ENCODE results near the gene DOCK9. TPM values are rescaled to one million over a fixed set of nuclear protein-coding genes. Genes with fewer than 3 reads are reported as not detected.
A peak's percentile ranks its signal among the peaks of the same experiment; 100 is the strongest.

The DOCK9 gene
- total RNA-seq, 2 experiments from 2014 or later, result 33.4 to 36.9 TPM

GRCh38 chr13:99015606-99016490, 38.0 kb upstream of the DOCK9 start:
- CTCF ChIA-PET, result interaction anchor here (0.6 to 1.9 kb wide), 3 partner anchors 13 to 146 kb away, joined by 3 to 4 read pairs (median 4); no protein-coding TSS in a partner anchor
- POLR2A ChIA-PET, result no interaction called here
- Mint-ChIP-seq H3K36me3 (ENCODE audit: low read depth) (peaks cover 3% of the 10 kb centered on the region), H3K27ac (no peak overlapping the region), H3K27me3 (no peaks in the 10 kb centered on the region), H3K4me1 (ENCODE audit: low read depth) (peaks cover 56% of the 10 kb centered on the region), H3K4me3 (no peak overlapping the region), H3K9me3 (peaks cover 1% of the 10 kb centered on the region)
- intact Hi-C loops (cut with micrococcal nuclease), result no loop called here
- ATAC-seq (peak; percentile 71), DNase-seq (no peak)
- no peak for TF ChIP-seq CTCF (IDR thresholded peaks at IDR 0.05)

GRCh38 chr13:99014522-99014921, 36.7 kb upstream of the DOCK9 start:
- intact Hi-C loops (cut with micrococcal nuclease), result no loop called here
- TF ChIP-seq CTCF (IDR thresholded peaks at IDR 0.05), result no peak
- Mint-ChIP-seq H3K4me1 (ENCODE audit: low read depth) (peaks cover 54% of the 10 kb centered on the region), H3K27ac (no peak overlapping the region), H3K27me3 (no peaks in the 10 kb centered on the region), H3K36me3 (ENCODE audit: low read depth) (peaks cover 1% of the 10 kb centered on the region), H3K4me3 (no peak overlapping the region), H3K9me3 (peaks cover 1% of the 10 kb centered on the region)
- ChIA-PET CTCF (interaction anchor here (1.0 to 1.6 kb wide), 2 partner anchors 14 to 32 kb away, joined by 4 read pairs; no protein-coding TSS in a partner anchor), POLR2A (no interaction called here)
- no peak for ATAC-seq
- no peak for DNase-seq

- no peak for DNase-seq
- peaks cover 55% of the 10 kb centered on the region for H3K4me1 Mint-ChIP-seq (ENCODE audit: low read depth)
- H3K9me3 Mint-ChIP-seq, result peaks cover under 1% of the 10 kb centered on the region
- no peaks in the 10 kb centered on the region for H3K27me3 Mint-ChIP-seq
- ChIA-PET CTCF (interaction anchor here (1.6 kb wide), 1 partner anchor 32 kb away, joined by 4 read pairs; no protein-coding TSS in a partner anchor), POLR2A (no interaction called here)
- intact Hi-C loops (cut with micrococcal nuclease), result no loop called here
- TF ChIP-seq CTCF (IDR thresholded peaks at IDR 0.05), result no peak
- peaks cover under 1% of the 10 kb centered on the region for H3K36me3 Mint-ChIP-seq (ENCODE audit: low read depth)
- H3K27ac Mint-ChIP-seq, result no peak overlapping the region
- no peak overlapping the region for H3K4me3 Mint-ChIP-seq
- ATAC-seq, result no peak
Observed at GRCh38 chr13:99013951-99014350, 36.1 kb upstream of the DOCK9 start.

DNA sequence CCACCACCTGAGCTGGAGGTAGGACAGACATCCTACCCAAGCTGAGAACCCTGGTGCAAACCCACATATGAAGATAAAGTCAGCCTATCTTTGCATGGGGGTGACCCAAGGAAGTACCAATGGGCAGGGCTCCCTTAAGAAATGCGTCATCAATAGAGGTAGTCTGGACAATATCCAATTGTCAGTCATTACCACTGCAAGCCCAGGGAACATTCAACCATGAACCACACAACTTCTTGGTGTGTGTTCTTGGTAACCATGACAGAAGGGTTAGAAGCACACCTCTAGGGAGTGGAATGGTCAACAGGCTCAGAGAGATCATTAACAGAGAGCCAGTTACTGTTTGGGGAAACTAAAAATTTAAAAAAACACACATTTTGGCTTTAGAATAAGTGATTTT, 34.7 kb upstream of the DOCK9 start:
- ChIA-PET POLR2A (no interaction called here), CTCF (interaction anchor here (0.6 to 1.1 kb wide), 2 partner anchors 11 to 30 kb away, joined by 3 read pairs; no protein-coding TSS in a partner anchor)
- no peak for DNase-seq
- H3K4me3 Mint-ChIP-seq, result no peak overlapping the region
- TF ChIP-seq CTCF (IDR thresholded peaks at IDR 0.05), result no peak
- no peak overlapping the region for H3K27ac Mint-ChIP-seq
- no peaks in the 10 kb centered on the region for H3K27me3 Mint-ChIP-seq
- H3K9me3 Mint-ChIP-seq, result no peaks in the 10 kb centered on the region
- H3K36me3 Mint-ChIP-seq (ENCODE audit: low read depth), result no peaks in the 10 kb centered on the region
- peaks cover 45% of the 10 kb centered on the region for H3K4me1 Mint-ChIP-seq (ENCODE audit: low read depth)
- no peak for ATAC-seq
- intact Hi-C loops (cut with micrococcal nuclease), result no loop called here

DNA sequence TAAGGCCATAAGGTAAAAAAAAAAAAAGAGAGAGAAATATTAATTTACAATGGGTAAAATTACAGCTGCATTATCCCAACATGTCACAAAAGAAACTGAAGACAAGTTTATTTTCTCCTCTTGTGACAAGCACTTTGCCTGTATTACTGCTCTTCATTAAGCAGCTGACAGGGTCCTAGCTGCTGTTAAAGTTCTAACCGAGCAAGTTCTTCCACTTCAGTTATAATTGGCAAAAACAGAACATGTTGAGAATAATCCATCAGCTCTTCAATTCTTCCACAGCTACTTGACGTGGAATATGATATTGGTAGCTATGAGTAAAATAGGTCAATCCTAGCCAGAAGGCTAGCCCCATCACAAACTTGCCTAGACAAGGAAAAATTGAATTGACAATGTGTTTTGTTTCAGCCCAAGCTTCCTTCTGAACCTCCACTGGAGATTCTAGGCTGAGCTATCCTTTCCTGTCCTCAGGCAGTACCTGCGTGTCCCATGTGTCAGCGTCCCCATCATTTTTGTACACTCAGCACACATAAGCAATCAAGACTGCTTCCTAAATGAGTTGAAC, 32.2 kb upstream of the DOCK9 start:
- ATAC-seq, result no peak
- Mint-ChIP-seq H3K4me1 (ENCODE audit: low read depth) (peaks cover 30% of the 10 kb centered on the region), H3K4me3 (no peak overlapping the region), H3K36me3 (ENCODE audit: low read depth) (no peaks in the 10 kb centered on the region), H3K27me3 (no peaks in the 10 kb centered on the region), H3K27ac (no peak overlapping the region), H3K9me3 (no peaks in the 10 kb centered on the region)
- ChIA-PET CTCF (interaction anchor here (1.0 to 1.5 kb wide), 2 partner anchors 19 to 24 kb away, joined by 3 read pairs; no protein-coding TSS in a partner anchor), POLR2A (interaction anchor here (0.6 to 1.8 kb wide), 3 partner anchors 10 to 337 kb away, joined by 4 to 6 read pairs (median 4); no protein-coding TSS in a partner anchor)
- DNase-seq, result no peak
- intact Hi-C loops (cut with micrococcal nuclease), result no loop called here
- TF ChIP-seq CTCF (IDR thresholded peaks at IDR 0.05), result no peak

Measured in activated CD8-positive, alpha-beta T cell treated with anti-CD3 and anti-CD28 coated beads for 36 hours (primary cell).